ENCODE results near the gene HDGF.

HDGF gene

GRCh38 chr1:156725683-156726280 lies 25.7 kb downstream of the HDGF start:
- DNase-seq (ENCODE audit: low read depth, low spot score) = no peak

- DNase-seq (ENCODE audit: low read depth, low spot score) = no peak
Observed at GRCh38 chr1:156721535-156721934, 29.9 kb downstream of the HDGF start.

GRCh38 chr1:156721131-156721530 lies 30.3 kb downstream of the HDGF start:
- DNase-seq (ENCODE audit: low read depth, low spot score) = no peak

GRCh38 chr1:156717351-156717750 lies 34.1 kb downstream of the HDGF start:
- DNase-seq (ENCODE audit: low read depth, low spot score) = no peak

GRCh38 chr1:156714830-156715229 lies 36.6 kb downstream of the HDGF start:
- no peak for DNase-seq (ENCODE audit: low read depth, low spot score)

- DNase-seq (ENCODE audit: low read depth, low spot score) = no peak
Observed at GRCh38 chr1:156712626-156713025, 38.8 kb downstream of the HDGF start.

GRCh38 chr1:156711011-156711817 lies 40.3 kb downstream of the HDGF start:
- no peak for DNase-seq (ENCODE audit: low read depth, low spot score)

GRCh38 chr1:156709757-156710489 lies 41.6 kb downstream of the HDGF start:
- DNase-seq (ENCODE audit: low read depth, low spot score) = no peak

- no peak for DNase-seq (ENCODE audit: low read depth, low spot score)
Observed at GRCh38 chr1:156709031-156709430, 42.4 kb downstream of the HDGF start.

GRCh38 chr1:156708218-156708661 lies 43.2 kb downstream of the HDGF start:
- DNase-seq (ENCODE audit: low read depth, low spot score) = no peak

- DNase-seq (ENCODE audit: low read depth, low spot score) = no peak
Observed at GRCh38 chr1:156707417-156708217, 43.9 kb downstream of the HDGF start.

GRCh38 chr1:156706657-156707416 lies 44.6 kb downstream of the HDGF start:
- no peak for DNase-seq (ENCODE audit: low read depth, low spot score)

- no peak for DNase-seq (ENCODE audit: low read depth, low spot score)
Observed at GRCh38 chr1:156705918-156706656, 45.4 kb downstream of the HDGF start.

GRCh38 chr1:156705321-156705917 lies 46.1 kb downstream of the HDGF start, which contains the start of gene CRABP2:
CRABP2 (minus strand) TSS chr1:156705583; CDS start chr1:156705446, 137 bp downstream.
- DNase-seq (ENCODE audit: low read depth, low spot score) = no peak

GRCh38 chr1:156704930-156705320 lies 46.5 kb downstream of the HDGF start:
- no peak for DNase-seq (ENCODE audit: low read depth, low spot score)

GRCh38 chr1:156704166-156704711 lies 47.2 kb downstream of the HDGF start:
- no peak for DNase-seq (ENCODE audit: low read depth, low spot score)

- no peak for DNase-seq (ENCODE audit: low read depth, low spot score)
Observed at GRCh38 chr1:156703741-156704140, 47.7 kb downstream of the HDGF start.

- no peak for DNase-seq (ENCODE audit: low read depth, low spot score)
Observed at GRCh38 chr1:156703336-156703735, 48.1 kb downstream of the HDGF start.

- DNase-seq (ENCODE audit: low read depth, low spot score) = no peak
Observed at GRCh38 chr1:156700736-156701531, 50.5 kb downstream of the HDGF start.

Data from iPS DF 19.7 (cell line).